SH-SY5Y (cell line): ENCODE results near the gene SPDYE3.

Source experiments
- GATA2 ChIP-seq: IDR thresholded peaks from 2 replicates; pipeline ENCODE4 v1.6.1; 2011; ENCODE audit warnings: mild to moderate bottlenecking, low read depth, low read length
- GATA3 ChIP-seq: IDR thresholded peaks from 2 replicates; pipeline ENCODE4 v1.6.1; 2011; ENCODE audit warnings: low read depth, mild to moderate bottlenecking, low read length, moderate library complexity

GRCh38 chr7:100370746-100371145, 63.2 kb downstream of the SPDYE3 start:
- no peak for TF ChIP-seq GATA2
- TF ChIP-seq GATA3 = no peak
